ENCODE data around the gene HPSE2.

HPSE2 gene

GRCh38 chr10:98676895-98677294 is 558.8 kb downstream of the HPSE2 start:
- no peak for DNase-seq (ENCODE audit: low spot score)

DNA sequence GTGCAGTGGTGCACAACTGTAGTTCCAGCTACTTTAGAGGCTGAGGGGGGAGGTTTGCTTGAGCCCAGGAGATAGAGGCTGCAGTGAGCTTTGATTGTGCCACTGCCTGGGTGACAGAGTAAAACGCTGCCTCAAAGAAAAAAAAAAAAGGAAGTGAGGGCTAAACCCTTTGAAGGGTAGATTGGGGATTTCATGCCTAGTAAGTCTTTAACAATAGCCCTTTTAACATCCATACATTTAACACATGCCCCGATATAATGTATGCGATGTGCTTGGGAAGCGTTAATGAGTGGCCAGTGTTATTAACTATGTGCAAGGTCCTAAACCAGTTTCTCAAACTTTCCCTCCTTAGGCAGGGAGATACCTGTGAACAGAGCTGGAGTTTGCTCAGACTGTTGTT is 559.8 kb downstream of the HPSE2 start:
- no peak for DNase-seq (ENCODE audit: low spot score)

- no peak for DNase-seq (ENCODE audit: low spot score)
These were observed 562.4 kb downstream of the HPSE2 start for GRCh38 chr10:98673171-98673782.

- no peak for DNase-seq (ENCODE audit: low spot score)
These were observed 568.6 kb downstream of the HPSE2 start for GRCh38 chr10:98667081-98667480.

DNA sequence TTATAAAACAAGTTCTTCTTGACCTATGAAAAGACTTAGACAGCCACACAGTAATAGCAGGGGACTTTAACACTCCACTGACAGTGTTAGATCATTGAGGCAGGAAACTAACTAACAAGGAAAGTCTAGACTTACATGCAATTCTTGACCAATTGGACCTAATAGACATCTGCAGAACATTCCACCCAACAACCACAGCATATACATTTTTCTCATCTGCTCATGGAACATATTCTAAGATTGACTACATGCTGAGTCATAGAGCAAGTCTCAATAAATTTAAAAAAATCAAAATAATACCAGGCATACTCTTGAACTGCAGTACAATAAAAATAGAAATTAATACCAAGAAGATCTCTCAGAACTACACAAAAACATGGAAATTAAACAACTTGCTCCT is 569.4 kb downstream of the HPSE2 start:
- no peak for DNase-seq (ENCODE audit: low spot score)

- DNase-seq (ENCODE audit: low spot score): peak; percentile 14
These were observed 571.2 kb downstream of the HPSE2 start for GRCh38 chr10:98664329-98665042.

GRCh38 chr10:98659951-98660350 is 575.7 kb downstream of the HPSE2 start:
- DNase-seq (ENCODE audit: low spot score): no peak

DNA sequence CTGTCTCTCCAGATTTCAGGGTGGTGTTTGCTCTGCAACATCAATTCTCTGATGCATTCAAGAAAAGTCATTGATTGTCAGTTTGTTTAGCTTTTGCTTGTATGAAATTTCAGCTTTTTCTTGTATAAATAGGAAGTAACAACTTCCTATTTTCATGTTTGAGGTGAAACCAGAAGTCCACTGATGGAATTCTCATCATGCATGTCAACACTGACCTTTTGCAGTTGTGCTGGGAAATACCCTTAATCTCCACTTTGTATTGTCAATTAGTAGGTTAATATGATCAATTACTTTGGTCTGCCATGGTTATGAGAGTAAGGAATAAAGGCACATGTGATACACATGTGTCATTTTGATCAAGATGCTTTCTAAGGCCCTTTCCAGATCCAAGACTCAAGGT is 580.2 kb downstream of the HPSE2 start:
- no peak for DNase-seq (ENCODE audit: low spot score)

DNA sequence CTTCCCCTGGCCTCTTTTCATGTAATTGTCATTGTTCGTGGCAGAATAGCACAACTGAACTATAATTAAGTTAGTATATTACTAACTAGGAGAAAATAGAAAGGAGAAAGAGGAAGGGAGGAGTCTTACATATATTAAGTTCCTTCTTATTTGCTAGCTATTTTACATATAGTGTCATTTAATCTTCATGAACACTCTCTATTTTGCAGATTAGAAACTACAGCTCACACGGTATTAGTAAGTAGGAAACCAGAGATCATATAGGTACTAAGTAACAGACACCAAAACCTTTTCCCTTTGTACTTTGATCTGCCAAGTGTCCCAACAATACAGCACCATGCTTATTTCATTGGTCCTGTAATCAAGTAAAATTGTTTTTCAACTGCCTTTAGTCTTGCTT is 586.5 kb downstream of the HPSE2 start:
- DNase-seq (ENCODE audit: low spot score): no peak

DNA sequence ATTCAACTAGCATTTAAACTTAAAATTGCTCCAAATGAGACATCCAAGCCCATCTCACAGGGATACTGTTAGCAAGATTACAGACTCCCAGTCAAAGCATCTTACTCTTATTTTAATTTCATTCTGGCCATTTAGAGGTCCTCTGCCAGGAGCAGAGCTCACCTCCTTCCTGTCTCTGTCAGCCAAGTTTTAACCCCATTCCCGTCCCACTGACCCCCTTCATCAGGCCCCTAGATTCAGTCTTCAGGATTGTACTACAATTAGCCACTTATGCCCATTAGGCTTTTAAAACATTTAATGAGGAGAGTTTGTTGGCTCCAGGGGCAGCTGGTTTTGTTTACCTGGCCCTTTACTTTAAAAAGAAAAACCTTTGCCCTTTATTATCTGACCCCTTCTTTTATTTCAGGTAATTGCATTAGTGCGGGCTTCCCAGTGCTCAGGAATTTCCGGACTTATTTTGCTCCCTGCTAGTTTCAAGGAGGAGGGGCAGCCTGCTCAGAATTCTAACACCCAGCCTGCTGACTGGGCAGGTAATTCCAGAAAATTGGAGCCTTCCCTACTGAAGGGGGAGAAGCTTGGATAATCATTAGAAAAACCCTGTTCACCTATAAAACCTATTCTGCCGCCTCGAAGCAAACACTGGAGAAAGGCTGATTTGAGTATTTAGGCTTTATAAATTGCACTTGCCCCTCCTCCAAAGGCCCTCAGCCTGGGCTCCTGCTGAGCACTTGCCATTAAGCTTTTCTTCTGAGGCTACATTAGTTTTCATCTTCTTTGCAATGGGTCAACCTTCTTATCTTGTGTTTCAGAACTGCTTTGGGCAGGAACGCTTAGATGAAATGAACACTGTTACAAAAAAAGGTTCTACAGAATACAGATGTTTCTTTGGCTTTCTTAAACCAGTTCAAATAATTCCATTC is 588.4 kb downstream of the HPSE2 start:
- peak; percentile 56 for DNase-seq (ENCODE audit: low spot score)

DNA sequence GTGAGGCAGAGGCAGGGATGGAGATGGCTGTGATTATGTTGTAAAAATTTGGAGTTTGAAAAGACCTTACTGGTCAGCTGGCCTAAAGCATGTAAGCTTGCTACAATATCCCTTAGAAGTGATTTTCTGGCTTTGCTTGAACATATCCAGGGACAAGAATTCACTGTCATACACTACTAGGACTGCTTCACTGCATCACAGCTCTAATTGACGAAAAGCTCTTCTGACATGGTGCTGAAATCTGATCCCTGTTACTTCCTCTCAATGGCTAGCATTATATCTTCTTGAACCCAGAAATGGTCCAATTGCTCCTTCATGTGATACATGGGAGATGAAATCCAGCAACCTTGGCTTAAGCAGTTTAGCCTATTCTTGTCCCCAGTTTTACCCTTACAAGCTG is 591.2 kb downstream of the HPSE2 start:
- no peak for DNase-seq (ENCODE audit: low spot score)

DNA sequence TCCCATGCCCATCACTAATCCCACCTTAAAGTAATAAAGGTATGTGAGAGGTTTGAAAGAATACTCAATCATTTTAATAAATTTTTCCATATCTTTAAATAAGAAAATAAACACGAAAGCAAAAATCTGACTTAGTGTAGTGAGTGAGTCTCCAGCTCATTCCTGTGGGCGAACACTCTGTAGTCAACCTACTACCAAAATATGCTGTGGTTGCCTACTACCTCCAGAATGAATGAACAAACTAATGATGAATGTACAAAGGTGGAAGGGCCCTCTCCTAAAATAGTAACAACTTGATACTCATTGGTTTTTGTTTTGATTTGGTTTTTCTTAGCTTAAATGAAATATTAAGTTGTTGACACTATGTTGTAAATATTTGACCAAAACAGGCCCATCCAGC is 593.4 kb downstream of the HPSE2 start:
- no peak for DNase-seq (ENCODE audit: low spot score)

DNA sequence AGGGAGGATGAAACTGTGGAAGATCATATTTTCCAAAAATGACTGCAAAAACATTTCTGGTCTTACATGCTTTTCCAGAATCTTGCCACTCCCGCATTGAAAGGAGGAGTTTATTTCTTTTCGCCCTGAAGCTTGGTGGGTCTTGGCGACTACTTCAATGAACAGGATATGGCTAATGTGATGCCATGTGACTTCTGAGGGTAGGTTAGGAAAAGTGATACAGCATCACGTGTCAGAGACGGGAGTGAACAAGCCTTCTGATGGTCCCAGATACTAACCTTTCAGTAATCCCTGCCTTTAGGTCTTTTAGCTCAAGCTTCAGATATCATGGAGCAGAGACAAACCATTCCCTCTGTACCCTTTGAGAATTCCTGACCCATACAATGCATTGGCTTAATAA is 596.7 kb downstream of the HPSE2 start:
- no peak for DNase-seq (ENCODE audit: low spot score)

GRCh38 chr10:98636921-98637329 is 598.7 kb downstream of the HPSE2 start:
- no peak for DNase-seq (ENCODE audit: low spot score)

GRCh38 chr10:98632456-98633150 is 603.0 kb downstream of the HPSE2 start:
- no peak for DNase-seq (ENCODE audit: low spot score)

- no peak for DNase-seq (ENCODE audit: low spot score)
These were observed 607.4 kb downstream of the HPSE2 start for GRCh38 chr10:98628206-98628605.

DNA sequence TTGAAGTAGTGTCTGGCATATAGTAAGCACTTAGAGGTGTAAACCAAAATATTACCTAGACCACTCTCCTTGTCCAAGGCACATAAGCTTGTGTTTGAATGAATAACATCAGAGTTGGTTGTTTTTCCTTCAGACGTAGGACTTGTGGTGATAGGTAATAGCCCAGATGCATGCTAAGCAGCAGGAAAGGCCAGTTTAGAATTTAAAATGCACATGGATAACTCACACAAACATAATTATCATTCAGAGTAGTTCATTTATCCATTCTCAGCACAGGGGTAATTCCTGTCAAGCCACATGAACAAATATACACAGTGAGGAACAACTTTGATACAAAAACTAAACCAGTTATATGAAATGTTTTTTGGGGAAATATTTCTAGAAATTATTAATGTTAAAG is 607.9 kb downstream of the HPSE2 start:
- no peak for DNase-seq (ENCODE audit: low spot score)

DNA sequence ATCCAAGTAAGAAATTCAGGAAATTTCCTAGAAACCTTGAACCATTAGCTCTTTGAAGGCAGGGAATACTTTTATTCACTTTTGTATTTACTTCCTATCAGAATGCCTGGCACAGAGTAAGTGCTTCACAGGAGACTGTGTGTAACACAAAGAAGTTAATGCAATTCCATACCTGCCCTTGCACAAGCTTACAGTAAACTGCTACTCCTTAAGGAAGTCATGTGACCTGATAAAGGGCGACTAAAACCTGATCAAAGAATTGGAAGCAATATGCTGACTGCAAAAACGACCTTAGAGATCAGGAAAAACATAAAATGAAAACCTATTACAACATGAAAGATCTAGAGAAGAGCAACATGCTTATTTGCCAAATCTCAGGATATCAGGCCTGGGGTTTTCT is 610.7 kb downstream of the HPSE2 start:
- no peak for DNase-seq (ENCODE audit: low spot score)

DNA sequence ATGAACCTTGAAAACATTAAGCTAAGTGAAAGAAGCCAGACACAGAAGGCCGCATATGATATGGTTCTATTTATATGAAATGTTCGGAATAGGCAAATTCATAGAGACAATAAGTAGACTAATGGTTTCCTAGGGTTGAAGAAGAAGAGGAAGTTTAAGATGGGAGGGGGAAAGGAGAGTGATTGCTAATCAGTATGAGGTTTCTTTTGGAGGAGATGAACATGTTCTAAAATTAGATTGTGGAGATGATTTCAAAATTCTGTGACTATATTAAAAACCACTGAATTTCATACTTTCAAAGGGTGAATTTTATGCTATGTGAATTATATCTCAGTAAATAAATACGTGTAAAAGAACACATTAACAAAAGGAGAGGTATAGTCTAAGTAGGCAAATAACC is 612.5 kb downstream of the HPSE2 start:
- DNase-seq (ENCODE audit: low spot score): no peak

DNA sequence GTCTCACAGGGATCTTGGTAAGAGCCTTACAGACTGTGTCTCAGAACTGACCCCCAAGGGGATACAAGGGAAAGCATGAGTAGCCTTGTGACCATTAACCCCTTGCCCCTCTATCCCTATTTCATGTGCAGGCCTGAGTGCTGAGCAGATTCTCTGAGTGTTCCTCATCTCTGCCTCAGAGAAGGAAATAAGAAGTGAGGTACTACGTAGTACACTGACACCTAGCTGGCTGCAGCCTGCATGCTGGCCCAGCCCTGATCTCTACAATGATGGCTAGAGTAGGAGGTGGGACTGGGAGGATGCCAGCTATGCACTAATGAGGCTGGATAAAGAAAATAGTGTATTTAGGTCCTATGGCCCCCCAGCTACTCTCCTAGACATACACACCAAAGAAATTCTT is 614.0 kb downstream of the HPSE2 start:
- no peak for DNase-seq (ENCODE audit: low spot score)

DNA sequence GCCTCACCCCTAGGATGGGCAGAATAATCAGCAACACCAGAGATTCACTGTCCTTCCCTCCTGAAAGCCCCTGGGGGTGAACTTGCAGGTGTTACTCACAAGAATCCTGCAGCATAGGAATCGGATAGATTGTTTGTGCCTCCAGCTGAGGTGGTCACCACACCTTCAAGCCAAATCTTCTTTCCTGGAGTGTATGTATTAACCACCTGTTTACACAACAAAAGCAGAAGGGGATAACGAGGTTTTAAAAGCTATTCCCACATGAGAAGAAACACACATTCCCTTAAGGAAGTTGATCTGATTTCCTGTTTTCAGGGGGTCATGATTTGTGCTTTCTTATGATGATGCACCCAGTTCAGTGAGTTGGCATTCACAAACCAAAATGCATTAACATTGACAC is 615.1 kb downstream of the HPSE2 start:
- no peak for DNase-seq (ENCODE audit: low spot score)

DNA sequence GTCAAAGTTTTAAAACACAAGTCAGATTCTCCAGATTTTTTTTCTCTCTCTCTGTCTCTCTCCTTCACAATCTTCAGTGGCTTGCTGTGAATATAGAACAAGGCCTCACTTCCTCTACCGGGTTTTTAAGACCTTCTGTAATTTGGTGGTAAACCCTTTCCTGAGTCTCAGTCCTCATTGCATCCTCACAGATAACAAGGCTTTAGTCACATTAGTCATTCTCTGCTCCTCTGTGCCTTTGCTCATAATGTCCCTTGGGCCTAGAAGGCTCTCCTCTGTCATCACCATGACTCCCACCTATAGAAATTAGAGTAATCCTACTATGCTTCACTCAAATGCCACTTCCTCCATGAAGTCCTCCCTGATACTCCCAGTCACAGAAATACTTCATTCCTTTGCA is 616.2 kb downstream of the HPSE2 start:
- DNase-seq (ENCODE audit: low spot score): no peak
